Medulla oblongata (tissue), 1 donor: ENCODE data around the gene ZNF385C.
A peak's percentile ranks its signal among the peaks of the same experiment; 100 is the strongest.

Experiments
- DNase-seq: peaks from one replicate; pipeline ENCODE4 v3.0.0-alpha.2; 2015; ENCODE audit errors: extremely low spot score

Gene ZNF385C

GRCh38 chr17:42107597-42108576, 9.6 kb upstream of the ZNF385C start:
- DNase-seq, result peak; percentile 22

GRCh38 chr17:42107124-42107523, 8.9 kb upstream of the ZNF385C start:
- no peak for DNase-seq

GRCh38 chr17:42106009-42106408, 7.7 kb upstream of the ZNF385C start:
- no peak for DNase-seq

- no peak for DNase-seq
Measured at GRCh38 chr17:42104264-42104663, 6.0 kb upstream of the ZNF385C start.

GRCh38 chr17:42103221-42103954, 5.1 kb upstream of the ZNF385C start:
- DNase-seq, result no peak

GRCh38 chr17:42101513-42102292, 3.4 kb upstream of the ZNF385C start:
- peak; percentile 76 for DNase-seq

GRCh38 chr17:42098730-42099399, 592 bp upstream of the ZNF385C start:
- no peak for DNase-seq

GRCh38 chr17:42096360-42097111, 1.7 kb downstream of the ZNF385C start:
- DNase-seq, result no peak

GRCh38 chr17:42094375-42095069, 3.8 kb downstream of the ZNF385C start:
- no peak for DNase-seq

- DNase-seq, result no peak
Measured at GRCh38 chr17:42092939-42093338, 5.3 kb downstream of the ZNF385C start.

GRCh38 chr17:42090964-42091790, 7.1 kb downstream of the ZNF385C start:
- DNase-seq, result no peak

- DNase-seq, result no peak
Measured at GRCh38 chr17:42088736-42089135, 9.5 kb downstream of the ZNF385C start.

GRCh38 chr17:42087736-42088705, 10.3 kb downstream of the ZNF385C start:
- peak; percentile 56 for DNase-seq

- no peak for DNase-seq
Measured at GRCh38 chr17:42087042-42087701, 11.1 kb downstream of the ZNF385C start.

- no peak for DNase-seq
Measured at GRCh38 chr17:42081516-42082129, 16.6 kb downstream of the ZNF385C start.

GRCh38 chr17:42079541-42079940, 18.7 kb downstream of the ZNF385C start:
- DNase-seq, result no peak
